H1 (cell line): Measurements from ENCODE around the gene PUS3. TPM values are rescaled to one million over a fixed set of nuclear protein-coding genes. Genes with fewer than 3 reads are reported as not detected.

Source experiments
- BCL11A ChIP-seq, 2 experiments: IDR thresholded peaks; one replicate each; pipeline ENCODE4 v1.6.1; 2011; ENCODE audit warnings: low read depth in 2 of 2, low read length in 2 of 2, mild to moderate bottlenecking in 2 of 2
- MAFK ChIP-seq: IDR thresholded peaks from 2 replicates; pipeline ENCODE4 v1.6.1; 2012; ENCODE audit warnings: low read depth, mild to moderate bottlenecking, improper control_type of control experiment, low read length
- NANOG ChIP-seq: IDR thresholded peaks from 2 replicates; pipeline ENCODE4 v1.6.1; 2011; ENCODE audit warnings: low read length, low read depth, mild to moderate bottlenecking, inconsistent platforms; ENCODE audit not compliant: insufficient read depth, poor library complexity, severe bottlenecking
- PHF8 ChIP-seq: fragments of 200-600 bp; sonication (generic); conservative IDR thresholded peaks from 2 replicates; pipeline ENCODE4 v1.7.1; 2012; ENCODE audit warnings: low read depth, mild to moderate bottlenecking, inconsistent platforms, low read length, moderate library complexity
- POLR2AphosphoS5 ChIP-seq: IDR thresholded peaks from 2 replicates; pipeline ENCODE4 v1.6.1; 2011; ENCODE audit warnings: low read depth, low read length
- polyA plus RNA-seq, 7 experiments: library from polyadenylated mRNA; depleted of rRNA in 3 of 7; stranded (reverse) in 5 of 7; unstranded in 2 of 7; fragments of >200 nt in 5 of 7; fragments of 200-250 nt in 2 of 7; gene quantifications; 1 replicate in 5 of 7; 2 replicates in 1 of 7; 4 replicates in 1 of 7; pipeline versions ENCODE4 v1.2.1 to v1.2.3, GENCODE V29; 2011 to 2013; ENCODE audit warnings: missing spikeins in 2 of 7, mixed read lengths in 2 of 7
- total RNA-seq: library from RNA; stranded (reverse); fragmentation: NEBNext Ultra II Directional; extraction: Animal tissue kit (Norgen Biotek cat#: 25700); gene quantifications from 2 replicates; pipeline ENCODE4 v1.2.1, GENCODE V29; 2021
- TF ChIP-seq, protein P1 (sequence below), 3 experiments: IDR thresholded peaks; 1 replicate in 2 of 3; 2 replicates in 1 of 3; pipeline versions ENCODE4 v1.5.1 to v1.6.1; 2011; ENCODE audit warnings: low read length in 3 of 3, mild to moderate bottlenecking in 3 of 3, inconsistent platforms in 2 of 3, low read depth in 1 of 3, moderate library complexity in 1 of 3; ENCODE audit not compliant: insufficient read depth in 1 of 3; ENCODE audit errors: control extremely low read depth in 1 of 3

Gene PUS3
- total and polyA plus RNA-seq, 2 of the 8 experiments (the other 6 are each of a cell fraction or from before 2014, with no cell fraction given): 8.7 to 22.6 TPM

DNA sequence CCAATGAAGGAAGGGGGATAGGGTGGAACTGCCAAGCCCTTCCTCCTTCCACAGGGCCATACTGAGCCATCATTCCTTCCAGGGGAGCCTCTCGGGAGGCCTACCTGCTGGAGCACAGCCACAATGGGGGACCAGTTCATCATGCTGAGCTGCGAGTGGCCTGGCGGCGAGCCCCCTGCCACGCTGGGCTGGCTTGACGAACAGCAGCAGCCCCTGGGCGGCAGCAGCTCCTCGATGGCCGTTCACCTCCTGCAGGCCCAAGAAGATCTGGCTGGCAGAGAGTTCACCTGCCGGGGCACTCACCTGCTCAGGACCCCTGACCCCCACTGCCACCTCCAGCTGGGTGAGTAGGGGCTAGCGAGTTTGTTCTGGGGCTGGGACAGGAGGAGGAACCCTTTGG is 48.7 kb upstream of the PUS3 start (continued):
- TF ChIP-seq MAFK: no peak
- no peak for TF ChIP-seq NANOG
- TF ChIP-seq, protein P1, sequence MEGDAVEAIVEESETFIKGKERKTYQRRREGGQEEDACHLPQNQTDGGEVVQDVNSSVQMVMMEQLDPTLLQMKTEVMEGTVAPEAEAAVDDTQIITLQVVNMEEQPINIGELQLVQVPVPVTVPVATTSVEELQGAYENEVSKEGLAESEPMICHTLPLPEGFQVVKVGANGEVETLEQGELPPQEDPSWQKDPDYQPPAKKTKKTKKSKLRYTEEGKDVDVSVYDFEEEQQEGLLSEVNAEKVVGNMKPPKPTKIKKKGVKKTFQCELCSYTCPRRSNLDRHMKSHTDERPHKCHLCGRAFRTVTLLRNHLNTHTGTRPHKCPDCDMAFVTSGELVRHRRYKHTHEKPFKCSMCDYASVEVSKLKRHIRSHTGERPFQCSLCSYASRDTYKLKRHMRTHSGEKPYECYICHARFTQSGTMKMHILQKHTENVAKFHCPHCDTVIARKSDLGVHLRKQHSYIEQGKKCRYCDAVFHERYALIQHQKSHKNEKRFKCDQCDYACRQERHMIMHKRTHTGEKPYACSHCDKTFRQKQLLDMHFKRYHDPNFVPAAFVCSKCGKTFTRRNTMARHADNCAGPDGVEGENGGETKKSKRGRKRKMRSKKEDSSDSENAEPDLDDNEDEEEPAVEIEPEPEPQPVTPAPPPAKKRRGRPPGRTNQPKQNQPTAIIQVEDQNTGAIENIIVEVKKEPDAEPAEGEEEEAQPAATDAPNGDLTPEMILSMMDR (IDR thresholded peaks at IDR 0.05; ENCODE audit: control extremely low read depth in 1 of 3, insufficient read depth in 1 of 3, low read depth in 1 of 3, low read length in 3 of 3): no peak
- no peak for TF ChIP-seq BCL11A (IDR thresholded peaks at IDR 0.05; ENCODE audit: low read depth in 2 of 2, low read length in 2 of 2)
- TF ChIP-seq POLR2AphosphoS5: no peak
- no peak for TF ChIP-seq PHF8
